HEK293T (cell line): ENCODE results near the gene CLEC4G.

Experiments
- BHLHE40 ChIP-seq: fragments of 450-650 bp; IDR thresholded peaks from 2 replicates; pipeline ENCODE4 v1.6.1; 2016; ENCODE audit warnings: mild to moderate bottlenecking, moderate library complexity, borderline replicate concordance
- FOXM1 ChIP-seq: fragments of 450-650 bp; IDR thresholded peaks from 2 replicates; pipeline ENCODE4 v1.6.1; 2017; ENCODE audit warnings: mild to moderate bottlenecking, borderline replicate concordance
- SUZ12 ChIP-seq: fragments of 450-650 bp; IDR thresholded peaks from 2 replicates; pipeline ENCODE4 v1.6.1; 2016; ENCODE audit warnings: mild to moderate bottlenecking

GRCh38 chr19:7716762-7717161, 15.1 kb downstream of the CLEC4G start:
- TF ChIP-seq FOXM1 (no peak), BHLHE40 (no peak), SUZ12 (no peak)
